ENCODE data around the gene CDKN1C. TPM values are rescaled to one million over a fixed set of nuclear protein-coding genes. Genes with fewer than 3 reads are reported as not detected.

CDKN1C gene
- total RNA-seq, 1 donor = 12.2 TPM

- Histone ChIP-seq H3K4me3 (ENCODE audit: low read length) (no peak overlapping the region), H3K9me3 (ENCODE audit: low read depth, low read length) (no peaks in the 10 kb centered on the region), H3K4me1 (ENCODE audit: insufficient read depth, low read length) (no peaks in the 10 kb centered on the region), H3K27me3 (ENCODE audit: insufficient read depth, low read length) (peaks cover 15% of the 10 kb centered on the region)
These were observed 22.9 kb downstream of the CDKN1C start for GRCh38 chr11:2862395-2863275.

DNA sequence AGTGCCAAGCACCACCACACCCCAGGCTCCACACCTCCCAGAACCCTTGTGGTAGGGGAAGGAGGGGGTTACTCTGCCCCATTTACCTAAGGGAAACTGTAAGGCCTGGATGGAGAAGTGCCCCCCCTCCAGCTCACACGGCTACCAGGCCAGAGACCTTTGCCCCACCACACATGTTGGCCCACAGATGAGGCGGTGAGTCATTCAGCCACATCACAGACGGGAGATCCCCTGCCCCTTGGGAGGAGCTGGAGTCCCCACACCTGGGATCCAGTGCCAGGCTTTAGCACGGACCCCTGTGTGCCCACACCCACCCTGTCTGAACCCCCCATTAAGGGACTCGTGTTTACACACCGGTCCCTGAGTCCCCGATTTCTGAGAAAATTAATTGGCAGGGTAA, 24.9 kb downstream of the CDKN1C start:
- H3K4me1 ChIP-seq (ENCODE audit: insufficient read depth, low read length) = no peaks in the 10 kb centered on the region
- no peaks in the 10 kb centered on the region for H3K9me3 ChIP-seq (ENCODE audit: low read depth, low read length)
- peaks cover 14% of the 10 kb centered on the region for H3K27me3 ChIP-seq (ENCODE audit: insufficient read depth, low read length)
- H3K4me3 ChIP-seq (ENCODE audit: low read length) = no peak overlapping the region

DNA sequence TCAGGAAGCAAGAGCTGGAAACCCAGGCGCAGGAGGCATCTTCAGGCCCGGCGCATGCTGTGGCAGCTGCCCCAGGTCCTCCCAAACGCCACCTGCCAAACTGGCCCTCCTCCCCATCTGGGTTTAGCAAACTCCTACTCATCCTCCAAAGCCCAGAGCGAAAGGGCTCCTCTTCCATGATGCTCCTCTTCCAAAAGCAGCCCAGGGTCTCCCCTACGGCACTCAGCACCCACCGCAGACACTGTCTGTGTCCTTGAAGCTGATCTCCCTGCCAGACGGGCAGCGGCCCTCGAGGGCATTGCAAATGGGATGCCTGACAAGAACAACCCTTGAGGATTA, 25.9 kb downstream of the CDKN1C start:
- H3K4me1 ChIP-seq (ENCODE audit: insufficient read depth, low read length) = no peaks in the 10 kb centered on the region
- no peak overlapping the region for H3K4me3 ChIP-seq (ENCODE audit: low read length)

GRCh38 chr11:2858995-2859698, 26.4 kb downstream of the CDKN1C start:
- peaks cover 14% of the 10 kb centered on the region for H3K27me3 ChIP-seq (ENCODE audit: insufficient read depth, low read length)
- no peaks in the 10 kb centered on the region for H3K9me3 ChIP-seq (ENCODE audit: low read depth, low read length)
- H3K4me1 ChIP-seq (ENCODE audit: insufficient read depth, low read length) = no peaks in the 10 kb centered on the region
- no peak overlapping the region for H3K4me3 ChIP-seq (ENCODE audit: low read length)

More for the DNA sequence above, 25.9 kb downstream of the CDKN1C start:
- Histone ChIP-seq H3K9me3 (ENCODE audit: low read depth, low read length) (no peaks in the 10 kb centered on the region), H3K27me3 (ENCODE audit: insufficient read depth, low read length) (peaks cover 14% of the 10 kb centered on the region)

DNA sequence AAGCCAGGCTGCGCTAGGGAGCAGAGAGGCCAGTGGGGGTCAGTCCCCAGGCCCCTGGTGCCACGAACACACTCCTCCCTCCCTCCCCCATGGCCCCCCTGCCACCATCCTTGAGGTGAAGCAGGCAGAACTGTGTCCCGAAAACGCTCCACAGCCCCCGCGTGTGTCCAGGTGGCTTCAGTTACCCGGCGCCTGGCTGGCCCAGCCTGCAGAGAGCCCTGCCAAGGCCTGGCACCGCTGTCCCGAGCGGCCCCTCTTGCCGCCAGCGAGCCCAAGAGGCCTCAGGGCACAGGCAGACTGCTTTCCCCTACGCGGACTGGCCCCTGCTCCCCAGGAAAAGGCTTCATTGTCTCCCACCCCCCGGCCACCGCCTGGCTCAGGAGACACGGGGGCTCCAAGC, 27.7 kb downstream of the CDKN1C start:
- no peak overlapping the region for H3K4me3 ChIP-seq (ENCODE audit: low read length)
- no peaks in the 10 kb centered on the region for H3K9me3 ChIP-seq (ENCODE audit: low read depth, low read length)
- no peaks in the 10 kb centered on the region for H3K4me1 ChIP-seq (ENCODE audit: insufficient read depth, low read length)
- peaks cover 8% of the 10 kb centered on the region for H3K27me3 ChIP-seq (ENCODE audit: insufficient read depth, low read length)

GRCh38 chr11:2857276-2857675, 28.3 kb downstream of the CDKN1C start:
- no peaks in the 10 kb centered on the region for H3K4me1 ChIP-seq (ENCODE audit: insufficient read depth, low read length)

GRCh38 chr11:2855162-2855561, 30.4 kb downstream of the CDKN1C start:
- Histone ChIP-seq H3K4me1 (ENCODE audit: insufficient read depth, low read length) (no peaks in the 10 kb centered on the region), H3K27me3 (ENCODE audit: insufficient read depth, low read length) (no peaks in the 10 kb centered on the region), H3K4me3 (ENCODE audit: low read length) (no peak overlapping the region), H3K9me3 (ENCODE audit: low read depth, low read length) (no peaks in the 10 kb centered on the region)

More at GRCh38 chr11:2857276-2857675, 28.3 kb downstream of the CDKN1C start:
- Histone ChIP-seq H3K4me3 (ENCODE audit: low read length) (no peak overlapping the region), H3K9me3 (ENCODE audit: low read depth, low read length) (no peaks in the 10 kb centered on the region), H3K27me3 (ENCODE audit: insufficient read depth, low read length) (peaks cover 8% of the 10 kb centered on the region)

- H3K4me1 ChIP-seq (ENCODE audit: insufficient read depth, low read length) = no peaks in the 10 kb centered on the region
- H3K27me3 ChIP-seq (ENCODE audit: insufficient read depth, low read length) = no peaks in the 10 kb centered on the region
- no peaks in the 10 kb centered on the region for H3K9me3 ChIP-seq (ENCODE audit: low read depth, low read length)
- no peak overlapping the region for H3K4me3 ChIP-seq (ENCODE audit: low read length)
These were observed 31.5 kb downstream of the CDKN1C start for GRCh38 chr11:2853997-2854560.

- Histone ChIP-seq H3K9me3 (ENCODE audit: low read depth, low read length) (no peaks in the 10 kb centered on the region), H3K4me3 (ENCODE audit: low read length) (no peak overlapping the region), H3K4me1 (ENCODE audit: insufficient read depth, low read length) (no peaks in the 10 kb centered on the region), H3K27me3 (ENCODE audit: insufficient read depth, low read length) (no peaks in the 10 kb centered on the region)
These were observed 32.2 kb downstream of the CDKN1C start for GRCh38 chr11:2853401-2853800.

- Histone ChIP-seq H3K4me1 (ENCODE audit: insufficient read depth, low read length) (no peaks in the 10 kb centered on the region), H3K27me3 (ENCODE audit: insufficient read depth, low read length) (no peaks in the 10 kb centered on the region), H3K9me3 (ENCODE audit: low read depth, low read length) (no peaks in the 10 kb centered on the region), H3K4me3 (ENCODE audit: low read length) (no peak overlapping the region)
These were observed 35.4 kb downstream of the CDKN1C start for GRCh38 chr11:2849994-2850770.

- Histone ChIP-seq H3K9me3 (ENCODE audit: low read depth, low read length) (no peaks in the 10 kb centered on the region), H3K27me3 (ENCODE audit: insufficient read depth, low read length) (no peaks in the 10 kb centered on the region)
These were observed 37.1 kb downstream of the CDKN1C start for GRCh38 chr11:2848497-2848896.

DNA sequence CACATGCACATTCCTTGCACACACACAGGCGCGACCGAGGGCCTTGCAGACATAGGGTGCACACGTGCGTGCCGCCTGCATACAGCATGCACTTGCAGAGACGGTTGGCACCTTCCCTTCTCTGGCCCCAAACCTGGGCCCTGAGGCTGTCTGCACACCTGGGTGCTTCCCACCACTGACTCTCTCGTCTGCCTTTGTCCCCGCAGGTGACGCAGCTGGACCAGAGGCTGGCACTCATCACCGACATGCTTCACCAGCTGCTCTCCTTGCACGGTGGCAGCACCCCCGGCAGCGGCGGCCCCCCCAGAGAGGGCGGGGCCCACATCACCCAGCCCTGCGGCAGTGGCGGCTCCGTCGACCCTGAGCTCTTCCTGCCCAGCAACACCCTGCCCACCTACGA, 38.0 kb downstream of the CDKN1C start:
- Histone ChIP-seq H3K4me1 (ENCODE audit: insufficient read depth, low read length) (no peaks in the 10 kb centered on the region), H3K9me3 (ENCODE audit: low read depth, low read length) (no peaks in the 10 kb centered on the region), H3K27me3 (ENCODE audit: insufficient read depth, low read length) (no peaks in the 10 kb centered on the region), H3K4me3 (ENCODE audit: low read length) (no peak overlapping the region)

More at GRCh38 chr11:2848497-2848896, 37.1 kb downstream of the CDKN1C start:
- H3K4me1 ChIP-seq (ENCODE audit: insufficient read depth, low read length) = no peaks in the 10 kb centered on the region
- no peak overlapping the region for H3K4me3 ChIP-seq (ENCODE audit: low read length)

- no peaks in the 10 kb centered on the region for H3K4me1 ChIP-seq (ENCODE audit: insufficient read depth, low read length)
- no peaks in the 10 kb centered on the region for H3K9me3 ChIP-seq (ENCODE audit: low read depth, low read length)
- H3K27me3 ChIP-seq (ENCODE audit: insufficient read depth, low read length) = no peaks in the 10 kb centered on the region
- H3K4me3 ChIP-seq (ENCODE audit: low read length) = no peak overlapping the region
These were observed 39.1 kb downstream of the CDKN1C start for GRCh38 chr11:2846470-2846869.

GRCh38 chr11:2846056-2846455, 39.5 kb downstream of the CDKN1C start:
- no peak overlapping the region for H3K4me3 ChIP-seq (ENCODE audit: low read length)
- no peaks in the 10 kb centered on the region for H3K4me1 ChIP-seq (ENCODE audit: insufficient read depth, low read length)
- no peaks in the 10 kb centered on the region for H3K9me3 ChIP-seq (ENCODE audit: low read depth, low read length)
- H3K27me3 ChIP-seq (ENCODE audit: insufficient read depth, low read length) = no peaks in the 10 kb centered on the region

DNA sequence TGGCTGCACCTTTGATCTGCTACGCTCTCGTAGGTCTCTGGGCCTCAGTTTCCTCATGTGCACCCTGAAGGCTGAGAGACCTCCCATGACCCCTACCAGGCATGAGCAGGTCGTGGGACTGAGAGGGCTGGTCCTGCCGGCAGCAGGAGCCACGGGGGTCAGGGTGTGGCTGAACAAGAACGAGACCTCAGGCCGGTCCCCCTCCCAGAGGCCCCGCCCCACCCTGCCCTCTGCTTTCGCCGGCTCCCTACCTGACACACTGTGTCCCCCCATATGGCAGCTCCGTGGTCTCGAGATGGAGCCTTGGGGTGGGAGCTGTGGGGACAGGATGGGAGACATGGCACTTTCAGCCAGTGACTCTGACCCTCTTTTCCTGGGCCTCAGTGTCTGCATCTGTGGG, 40.6 kb downstream of the CDKN1C start:
- Histone ChIP-seq H3K4me3 (ENCODE audit: low read length) (no peak overlapping the region), H3K9me3 (ENCODE audit: low read depth, low read length) (no peaks in the 10 kb centered on the region), H3K4me1 (ENCODE audit: insufficient read depth, low read length) (no peaks in the 10 kb centered on the region), H3K27me3 (ENCODE audit: insufficient read depth, low read length) (no peaks in the 10 kb centered on the region)
